AG04450 (cell line): ENCODE data around the gene NMT1. TPM values are rescaled to one million over a fixed set of nuclear protein-coding genes. Genes with fewer than 3 reads are reported as not detected.

Experiments
- CTCF ChIA-PET: fragments of 300-600, 350-600 bp; formaldehyde crosslinking; extraction: SDS; loops from one replicate; lab custom pipeline; 2022; ENCODE audit warnings: antibody characterized with exemption, inconsistent platforms; lab: Charles Lee
- POLR2A ChIA-PET: fragments of 350-600 bp; formaldehyde crosslinking; extraction: SDS; loops from one replicate; lab custom pipeline; 2021; ENCODE audit warnings: antibody characterized with exemption, inconsistent platforms; lab: Yijun Ruan, JAX
- DNase-seq: peaks from one replicate; pipeline ENCODE4 v3.0.0-alpha.2; 2011; ENCODE audit warnings: low read depth, low spot score
- H3K27ac ChIP-seq: one replicate; pipeline ENCODE4 v1.5.1; 2012; ENCODE audit warnings: low read depth, low read length, control low read depth
- H3K27me3 ChIP-seq: one replicate; pipeline ENCODE4 v1.6.0; 2012; ENCODE audit warnings: low read length; ENCODE audit not compliant: control insufficient read depth, insufficient read depth
- H3K4me3 ChIP-seq: 2 replicates; pipeline ENCODE4 v1.5.1; 2011; ENCODE audit warnings: mild to moderate bottlenecking, low read depth, low read length, control low read depth
- H3K9me3 ChIP-seq: 2 replicates; pipeline ENCODE4 v1.5.1; 2012; ENCODE audit warnings: low read length; ENCODE audit not compliant: control insufficient read depth, insufficient read depth
- CTCF ChIP-seq: IDR thresholded peaks from 2 replicates; pipeline ENCODE4 v1.5.1; 2011; ENCODE audit warnings: low read depth, low read length, control low read depth, inconsistent platforms
- polyA plus RNA-seq: library from polyadenylated mRNA; depleted of rRNA; stranded (reverse); fragments of >200 nt; gene quantifications from 2 replicates; pipeline ENCODE4 v1.2.3, GENCODE V29; 2011

NMT1 gene
- polyA plus RNA-seq, 1 experiment = 63.6 TPM

GRCh38 chr17:45016823-45017222 is 44.3 kb upstream of the NMT1 start:
- TF ChIP-seq CTCF = peak; percentile 34
- POLR2A ChIA-PET = interaction anchor here (0.6 kb wide), 1 partner anchor 353 kb away, joined by 4 read pairs; no protein-coding TSS in a partner anchor
- CTCF ChIA-PET = interaction anchor here (0.5 to 10.9 kb wide), 2 partner anchors 80 to 96 kb away, joined by 3 to 244 read pairs; no protein-coding TSS in a partner anchor
- no peak for DNase-seq
- Histone ChIP-seq H3K4me3 (no peak overlapping the region), H3K9me3 (no peaks in the 10 kb centered on the region), H3K27me3 (peaks cover 6% of the 10 kb centered on the region), H3K27ac (no peak overlapping the region)

GRCh38 chr17:45018514-45018847 is 42.6 kb upstream of the NMT1 start:
- Histone ChIP-seq H3K27me3 (peaks cover 6% of the 10 kb centered on the region), H3K4me3 (peak overlapping the region; percentile 57), H3K9me3 (no peaks in the 10 kb centered on the region), H3K27ac (no peak overlapping the region)
- no peak for TF ChIP-seq CTCF
- ChIA-PET CTCF (interaction anchor here (0.6 to 10.9 kb wide), 7 partner anchors 27 to 119 kb away, joined by 3 to 244 read pairs (median 5); partner anchors contain the start of genes ACBD4 and EFTUD2), POLR2A (interaction anchor here (0.7 kb wide), 1 partner anchor 37 kb away, joined by 3 read pairs; no protein-coding TSS in a partner anchor)
- no peak for DNase-seq

GRCh38 chr17:45018848-45019711 is 42.0 kb upstream of the NMT1 start:
- DNase-seq = no peak
- peak; percentile 39 for TF ChIP-seq CTCF

GRCh38 chr17:45020354-45021138 is 40.6 kb upstream of the NMT1 start:
- ChIA-PET CTCF (interaction anchor here (0.8 to 10.9 kb wide), 19 partner anchors 14 to 177 kb away, joined by 3 to 244 read pairs (median 5); partner anchors contain the start of genes ACBD4 and EFTUD2), POLR2A (interaction anchor here (0.6 to 1.7 kb wide), 7 partner anchors 11 to 140 kb away, joined by 3 to 11 read pairs (median 3); partner anchors contain the start of gene HEXIM2)
- Histone ChIP-seq H3K9me3 (no peaks in the 10 kb centered on the region), H3K27me3 (peaks cover 6% of the 10 kb centered on the region), H3K4me3 (no peak overlapping the region), H3K27ac (no peak overlapping the region)
- no peak for TF ChIP-seq CTCF
- DNase-seq = no peak

More at GRCh38 chr17:45018848-45019711, 42.0 kb upstream of the NMT1 start:
- Histone ChIP-seq H3K4me3 (peak overlapping the region; percentile 57), H3K27ac (no peak overlapping the region), H3K27me3 (peaks cover 6% of the 10 kb centered on the region), H3K9me3 (no peaks in the 10 kb centered on the region)
- CTCF ChIA-PET = interaction anchor here (0.6 to 10.9 kb wide), 16 partner anchors 9 to 119 kb away, joined by 3 to 244 read pairs (median 5); partner anchors contain the start of genes ACBD4 and EFTUD2
- POLR2A ChIA-PET = interaction anchor here (0.7 to 1.7 kb wide), 3 partner anchors 38 to 99 kb away, joined by 3 to 7 read pairs (median 3); no protein-coding TSS in a partner anchor
